HG02642 (cell line): ENCODE data around the gene IGFBP2.
A peak's percentile ranks its signal among the peaks of the same experiment; 100 is the strongest.

Experiments used
- ATAC-seq: cut with Tn5 transposase; IDR thresholded peaks from one replicate; pipeline ENCODE4 v1.9.1; 2021; ENCODE audit warnings: mild to moderate bottlenecking; ENCODE audit not compliant: unreplicated experiment, poor library complexity

The IGFBP2 gene

GRCh38 chr2:216678813-216679657 is 45.8 kb downstream of the IGFBP2 start:
- no peak for ATAC-seq

- ATAC-seq, result no peak
These were observed 46.4 kb downstream of the IGFBP2 start for GRCh38 chr2:216679658-216680024.

- no peak for ATAC-seq
These were observed 47.9 kb downstream of the IGFBP2 start for GRCh38 chr2:216680951-216681629.

GRCh38 chr2:216681683-216682082 is 48.5 kb downstream of the IGFBP2 start:
- ATAC-seq, result no peak

- ATAC-seq, result no peak
These were observed 50.6 kb downstream of the IGFBP2 start for GRCh38 chr2:216683846-216684245.

GRCh38 chr2:216685327-216685875 is 52.2 kb downstream of the IGFBP2 start:
- ATAC-seq, result no peak

GRCh38 chr2:216687111-216687510 is 53.9 kb downstream of the IGFBP2 start:
- no peak for ATAC-seq

- ATAC-seq, result no peak
These were observed 54.4 kb downstream of the IGFBP2 start for GRCh38 chr2:216687646-216688045.

GRCh38 chr2:216688731-216689340 is 55.6 kb downstream of the IGFBP2 start:
- ATAC-seq, result no peak

- no peak for ATAC-seq
These were observed 56.2 kb downstream of the IGFBP2 start for GRCh38 chr2:216689397-216689796.

GRCh38 chr2:216690456-216690852 is 57.2 kb downstream of the IGFBP2 start:
- ATAC-seq, result no peak

GRCh38 chr2:216690853-216691741 is 57.9 kb downstream of the IGFBP2 start:
- ATAC-seq, result no peak

GRCh38 chr2:216692636-216693413 is 59.6 kb downstream of the IGFBP2 start:
- ATAC-seq, result peak; percentile 50

- ATAC-seq, result no peak
These were observed 60.3 kb downstream of the IGFBP2 start for GRCh38 chr2:216693414-216694080.

- ATAC-seq, result no peak
These were observed 61.0 kb downstream of the IGFBP2 start for GRCh38 chr2:216694082-216694825.

GRCh38 chr2:216694826-216695217 is 61.6 kb downstream of the IGFBP2 start:
- no peak for ATAC-seq

- no peak for ATAC-seq
These were observed 62.2 kb downstream of the IGFBP2 start, which contains the start of gene IGFBP5 for GRCh38 chr2:216695401-216695821. Gene IGFBP5, minus strand, starts transcription at chr2:216695549. Its CDS starts 774 bp downstream, at chr2:216694775.

GRCh38 chr2:216696321-216696720 is 63.1 kb downstream of the IGFBP2 start:
- no peak for ATAC-seq
